ENCODE results near the gene NFATC2. TPM values are rescaled to one million over a fixed set of nuclear protein-coding genes. Genes with fewer than 3 reads are reported as not detected.

NFATC2 gene
- total and polyA plus RNA-seq, 8 donors, result 5.3 to 12.3 (median 8.5) TPM

- no peak for DNase-seq
- ATAC-seq, result peak; percentile 37
- Histone ChIP-seq H3K9me3 (peaks cover 0 to 5% of the 10 kb centered on the region in 2 donors), H3K4me3 (no peak overlapping the region), H3K4me1 (no peaks in the 10 kb centered on the region), H3K27ac (peak overlapping the region; percentile 41 to 83), H3K36me3 (no peaks in the 10 kb centered on the region), H3K27me3 (no peaks in the 10 kb centered on the region)
- intact Hi-C loops (cut with DNase I), result no loop called here
- no peak for TF ChIP-seq CTCF (IDR thresholded peaks at IDR 0.05)
These were observed 176.8 kb downstream of the NFATC2 start for GRCh38 chr20:51365670-51366069.

GRCh38 chr20:51363813-51364212 is 178.7 kb downstream of the NFATC2 start:
- Histone ChIP-seq H3K4me3 (no peak overlapping the region), H3K9me3 (peaks cover 0 to 5% of the 10 kb centered on the region in 2 donors), H3K27ac (no peak overlapping the region), H3K4me1 (no peaks in the 10 kb centered on the region), H3K27me3 (no peaks in the 10 kb centered on the region), H3K36me3 (no peaks in the 10 kb centered on the region)
- intact Hi-C loops (cut with DNase I), result no loop called here
- ATAC-seq, result no peak
- TF ChIP-seq CTCF (IDR thresholded peaks at IDR 0.05), result no peak
- no peak for DNase-seq

GRCh38 chr20:51363378-51363777 is 179.1 kb downstream of the NFATC2 start:
- no peak overlapping the region for H3K4me3 ChIP-seq
- no peak for DNase-seq
- no peaks in the 10 kb centered on the region for H3K4me1 ChIP-seq
- peaks cover 0 to 5% of the 10 kb centered on the region in 2 donors for H3K9me3 ChIP-seq
- intact Hi-C loops (cut with DNase I), result no loop called here
- no peaks in the 10 kb centered on the region for H3K27me3 ChIP-seq
- no peak overlapping the region for H3K27ac ChIP-seq
- no peak for ATAC-seq
- H3K36me3 ChIP-seq, result no peaks in the 10 kb centered on the region
- TF ChIP-seq CTCF (IDR thresholded peaks at IDR 0.05), result no peak

- Histone ChIP-seq H3K36me3 (no peaks in the 10 kb centered on the region), H3K9me3 (peaks cover 0 to 5% of the 10 kb centered on the region in 2 donors), H3K4me1 (no peaks in the 10 kb centered on the region), H3K4me3 (no peak overlapping the region), H3K27me3 (no peaks in the 10 kb centered on the region), H3K27ac (no peak overlapping the region)
- intact Hi-C loops (cut with DNase I), result no loop called here
- ATAC-seq (no peak), DNase-seq (no peak)
- no peak for TF ChIP-seq CTCF (IDR thresholded peaks at IDR 0.05)
These were observed 180.3 kb downstream of the NFATC2 start for GRCh38 chr20:51362254-51362653.

- no peak for ATAC-seq
- DNase-seq, result no peak
- no peak for TF ChIP-seq CTCF (IDR thresholded peaks at IDR 0.05)
- intact Hi-C loops (cut with DNase I), result no loop called here
- Histone ChIP-seq H3K27ac (no peak overlapping the region), H3K4me1 (no peaks in the 10 kb centered on the region), H3K36me3 (no peaks in the 10 kb centered on the region), H3K4me3 (no peak overlapping the region), H3K9me3 (peaks cover 0 to 5% of the 10 kb centered on the region in 2 donors), H3K27me3 (no peaks in the 10 kb centered on the region)
These were observed 181.3 kb downstream of the NFATC2 start for GRCh38 chr20:51361258-51361657.

Data from left lung (tissue), 10 donors.